Stimulated activated CD8-positive, alpha-beta memory T cell treated with anti-CD3 and anti-CD28 coated beads, Interleukin-7, amount 100 ng/mL, for 24 hours (primary cell): Measurements from ENCODE around the gene MYH3.

Experiments
- DNase-seq: peaks from one replicate; pipeline ENCODE4 v3.0.0-alpha.2; 2020; ENCODE audit warnings: low read depth

MYH3 gene

DNA sequence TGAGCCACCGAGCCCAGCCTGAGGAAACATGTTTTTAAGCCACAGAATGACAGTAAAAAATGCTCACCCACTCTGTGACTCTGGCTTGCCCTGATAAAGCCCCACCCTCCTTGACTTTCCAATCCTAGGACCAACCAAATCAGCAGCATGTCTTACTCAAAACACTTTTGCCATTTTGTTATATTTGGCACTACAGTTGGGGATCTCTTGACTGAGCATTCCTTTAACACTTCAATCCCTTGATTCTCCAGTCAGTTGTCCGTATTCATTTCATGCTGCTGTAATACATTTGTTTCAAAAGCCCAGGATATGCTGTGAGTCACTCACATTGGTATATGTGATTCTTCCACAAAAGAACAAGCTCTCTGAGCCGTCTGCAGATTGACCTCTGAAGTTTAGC is 8.2 kb downstream of the MYH3 start:
- no peak for DNase-seq

DNA sequence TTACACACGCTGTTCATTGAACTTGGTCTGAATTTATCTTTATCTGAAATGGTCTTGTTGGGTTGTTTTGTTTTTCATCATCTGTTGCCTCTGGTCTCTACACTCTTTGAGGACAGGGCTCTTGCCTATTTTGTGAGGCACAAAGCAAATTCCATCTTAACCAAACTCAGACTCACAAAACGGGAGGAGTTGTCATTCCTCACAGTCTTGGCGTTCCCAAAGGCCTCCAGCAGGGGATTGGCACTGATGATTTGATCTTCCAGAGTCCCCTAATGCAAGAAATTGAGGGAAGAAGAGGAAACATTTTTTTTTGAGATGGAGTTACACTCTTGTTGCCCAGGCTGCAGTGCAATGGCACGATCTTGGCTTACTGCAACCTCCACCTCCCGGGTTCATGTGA is 8.7 kb downstream of the MYH3 start:
- DNase-seq: no peak

DNA sequence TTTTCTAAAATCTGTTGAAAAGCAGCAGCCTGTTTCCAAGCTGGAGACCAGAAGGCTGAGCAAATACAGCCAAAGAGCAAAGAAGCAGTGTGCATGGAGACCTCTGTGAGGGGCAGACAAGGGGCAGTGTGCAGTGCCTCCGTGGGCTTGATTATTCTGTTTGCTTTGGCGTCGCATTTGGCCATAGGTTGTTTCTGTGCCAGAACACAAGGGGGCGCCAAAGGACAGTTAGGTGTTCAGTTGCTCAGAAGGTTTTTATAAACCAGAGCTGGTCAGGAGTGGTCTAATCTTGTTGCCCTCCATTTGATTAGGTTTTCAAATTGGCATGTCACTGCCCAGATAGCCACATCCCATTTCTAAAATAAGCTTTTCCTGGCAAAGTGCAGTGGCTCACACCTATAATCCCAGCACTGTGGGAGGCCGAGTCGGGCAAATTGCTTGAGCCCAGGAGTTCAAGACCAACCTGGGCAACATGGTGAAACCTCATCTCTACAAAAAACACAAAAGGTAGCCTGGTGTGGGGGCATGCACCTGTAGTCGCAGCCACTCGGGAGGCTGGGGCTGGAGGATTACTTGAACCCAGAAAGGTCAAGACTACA is 10.6 kb downstream of the MYH3 start:
- DNase-seq: peak; percentile 60

DNA sequence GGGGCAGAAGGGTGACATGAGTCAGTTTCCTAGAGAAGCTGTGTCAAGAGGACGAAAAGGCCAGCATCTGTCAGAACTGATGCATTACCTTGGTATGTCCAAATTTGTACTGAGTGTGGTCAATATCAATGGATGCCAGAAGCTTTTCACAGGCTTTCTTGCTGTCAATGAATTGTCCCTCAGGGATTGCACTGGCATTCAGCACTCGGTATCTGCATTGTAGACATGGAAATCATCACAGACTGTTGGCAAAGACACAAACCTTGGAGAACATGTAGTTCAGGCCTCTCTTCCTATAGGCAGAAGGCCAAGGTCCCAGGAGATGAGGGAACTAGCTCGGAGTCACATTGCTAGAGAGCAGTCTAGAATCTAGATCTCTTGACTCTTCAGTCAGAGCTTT is 16.6 kb downstream of the MYH3 start:
- DNase-seq: no peak

DNA sequence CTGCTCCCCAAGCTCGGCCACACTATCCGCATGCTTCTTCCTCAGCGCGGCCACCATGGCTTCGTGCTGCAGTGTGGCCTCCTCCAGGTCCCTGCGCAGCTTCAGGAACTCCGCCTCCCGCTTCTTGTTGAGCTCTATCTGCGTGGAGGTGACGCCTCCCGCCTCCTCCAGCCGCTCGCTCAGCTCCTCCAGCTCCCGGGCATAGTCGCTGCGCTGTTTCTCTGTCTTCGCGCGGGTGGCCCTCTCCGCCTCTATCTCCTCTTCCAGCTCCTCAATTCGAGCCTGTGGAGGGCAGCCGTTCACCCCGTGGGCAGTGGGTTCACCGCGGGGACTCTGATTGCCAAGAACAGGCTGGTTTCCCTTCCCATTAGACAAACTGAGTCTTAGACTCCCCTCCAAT is 19.0 kb downstream of the MYH3 start:
- DNase-seq: no peak

DNA sequence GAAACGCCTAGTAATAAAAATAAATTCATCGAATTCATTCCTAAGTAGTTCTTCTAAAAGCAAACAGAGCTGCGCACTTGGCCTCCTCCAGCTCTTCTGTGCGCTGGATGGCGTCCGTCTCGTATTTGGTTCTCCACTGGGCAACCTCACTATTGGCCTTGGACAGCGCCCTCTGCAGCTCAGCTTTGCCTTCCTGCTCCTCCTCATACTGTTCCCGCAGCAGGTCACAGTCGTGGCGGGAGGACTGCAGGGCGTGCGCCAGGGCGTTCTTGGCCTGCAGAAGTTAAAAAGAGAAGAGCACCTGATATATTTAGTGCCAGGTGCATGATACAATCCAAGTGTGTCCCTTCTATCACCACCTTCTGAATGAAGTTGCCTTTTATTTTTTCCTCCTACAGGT is 21.8 kb downstream of the MYH3 start:
- no peak for DNase-seq

DNA sequence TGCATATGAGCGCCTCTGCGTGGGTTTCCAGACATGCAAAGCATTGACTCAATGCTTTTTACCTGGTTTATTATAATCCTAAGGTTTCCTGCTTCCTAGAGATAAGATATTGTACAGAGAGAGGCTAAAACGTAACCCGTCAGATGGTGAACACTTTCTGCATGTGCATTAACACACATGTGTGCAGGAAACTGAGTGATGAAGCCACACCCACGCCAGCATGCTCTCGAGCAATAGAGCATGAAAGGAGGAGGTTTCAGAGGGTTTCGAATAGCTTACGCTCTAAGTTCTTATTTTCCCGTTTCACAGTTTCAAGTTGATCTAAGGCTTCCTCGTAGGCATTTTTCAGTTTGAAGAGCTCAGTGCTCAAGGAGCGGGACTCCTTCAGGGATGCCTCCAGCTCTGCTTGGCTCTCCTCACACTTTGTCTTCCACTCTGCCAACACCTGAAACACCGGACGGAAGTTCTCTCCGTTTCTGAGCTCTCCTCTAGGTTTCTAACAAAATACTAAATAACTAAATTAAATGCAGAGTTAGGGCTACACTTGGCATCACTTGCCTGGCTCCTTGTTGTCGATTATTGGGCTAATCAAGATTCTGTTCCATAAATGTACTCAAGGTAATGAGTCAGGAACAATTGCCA is 23.2 kb downstream of the MYH3 start:
- DNase-seq: no peak

DNA sequence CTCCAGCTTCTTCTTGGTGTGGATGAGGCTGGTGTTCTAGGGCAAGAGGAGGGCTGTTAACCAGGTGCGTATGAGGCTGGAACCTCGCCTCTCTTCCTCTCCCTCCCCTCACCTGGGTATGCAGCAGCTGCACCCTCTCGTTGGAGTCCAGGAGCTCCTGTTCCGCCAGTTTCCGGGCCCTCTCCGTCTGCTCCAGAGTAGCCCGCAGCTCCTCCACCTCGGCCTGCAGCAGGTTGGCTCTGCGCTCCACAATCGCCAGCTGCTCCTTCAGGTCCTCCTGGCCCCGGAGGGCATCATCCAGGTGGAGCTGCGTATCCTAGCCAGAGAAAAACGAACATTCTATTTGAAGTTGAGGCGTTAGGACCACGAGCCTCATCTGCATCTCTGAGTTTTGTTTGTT is 25.4 kb downstream of the MYH3 start:
- DNase-seq: no peak

DNA sequence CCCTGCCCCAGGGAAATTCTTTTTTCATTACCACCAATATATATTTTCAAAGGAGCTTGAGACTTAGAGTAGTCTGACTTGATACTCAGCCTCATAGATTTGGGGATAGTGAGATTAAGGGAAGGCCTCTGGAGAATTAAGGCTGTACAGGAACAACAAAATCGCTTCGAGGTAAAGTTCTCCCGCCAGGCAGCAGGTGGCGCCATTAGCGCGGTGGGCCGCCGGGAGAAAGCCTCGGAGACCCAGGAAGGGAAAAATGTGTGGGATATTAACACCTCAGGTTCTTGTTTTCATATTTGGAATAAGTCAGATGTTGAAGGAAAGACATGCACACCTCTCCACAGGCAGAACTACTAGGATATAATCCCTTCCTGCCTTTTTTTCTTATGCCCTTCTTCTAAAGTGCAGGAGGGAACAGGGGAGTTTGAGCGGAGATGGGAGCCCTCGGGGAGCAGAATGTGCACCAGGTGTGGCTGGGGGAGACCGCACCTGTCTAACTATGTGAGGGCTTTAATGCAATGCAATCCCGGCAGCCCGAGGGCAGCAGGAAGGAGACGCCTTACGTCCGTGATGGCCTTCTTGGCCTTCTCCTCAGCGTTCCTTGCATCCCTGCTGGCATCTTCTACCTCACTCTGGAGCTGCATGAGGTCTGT is 25.9 kb downstream of the MYH3 start:
- no peak for DNase-seq

DNA sequence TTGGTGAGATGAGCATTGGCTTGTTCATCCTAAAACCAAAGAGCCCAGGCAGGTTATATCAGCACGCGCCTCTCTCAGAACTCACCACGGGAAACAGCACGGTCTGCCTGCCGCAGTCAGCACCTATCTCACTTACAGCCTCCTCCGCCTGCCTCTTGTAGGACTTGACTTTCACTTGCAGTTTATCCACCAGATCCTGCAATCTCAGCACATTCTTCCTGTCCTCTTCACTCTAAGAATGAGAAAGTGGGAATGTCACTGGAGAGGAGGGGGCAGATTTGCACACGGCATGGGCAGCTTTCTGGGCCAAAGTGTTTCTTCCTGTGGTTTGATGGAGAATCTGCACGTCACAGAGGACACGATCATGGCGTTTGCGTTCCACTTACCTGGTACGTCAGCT is 27.4 kb downstream of the MYH3 start:
- no peak for DNase-seq

DNA sequence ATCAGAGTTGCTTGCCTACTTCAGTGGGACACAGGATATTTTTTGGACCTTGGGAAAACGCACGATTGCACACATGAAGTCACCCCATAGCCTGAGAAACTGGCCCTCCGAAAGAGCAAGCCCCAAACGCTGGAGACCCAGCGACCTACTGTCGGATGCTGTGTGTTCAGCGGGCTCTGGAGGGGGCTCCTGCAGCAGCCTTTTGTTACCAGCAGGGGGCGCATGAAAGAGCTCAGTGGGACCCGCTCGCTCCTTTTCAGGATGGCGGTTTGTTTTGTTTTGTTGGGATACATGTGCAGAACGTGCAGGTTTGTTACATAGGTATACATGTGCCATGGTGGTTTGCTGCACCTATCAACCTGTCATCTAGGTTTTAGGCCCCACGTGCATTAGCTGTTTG is 28.4 kb downstream of the MYH3 start:
- no peak for DNase-seq

DNA sequence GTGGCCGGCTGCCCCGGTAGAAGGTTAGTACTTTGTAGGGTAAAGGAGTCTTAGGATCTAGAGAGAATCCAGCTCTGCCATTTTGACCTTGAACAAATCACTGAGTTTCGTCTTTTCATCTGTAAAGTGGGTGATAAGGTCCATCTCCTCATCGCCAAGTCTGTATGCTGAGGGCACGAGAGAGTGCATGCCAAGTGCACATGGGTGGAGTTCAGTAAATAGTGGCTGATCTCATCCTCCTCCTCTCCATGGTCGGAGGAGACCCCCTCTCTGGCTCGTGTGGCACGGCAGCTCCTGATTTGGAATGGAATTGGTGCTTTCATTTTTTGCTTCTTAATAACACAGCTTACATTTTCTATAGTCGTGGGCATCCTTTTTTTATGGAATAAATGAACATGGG is 30.7 kb downstream of the MYH3 start:
- DNase-seq: no peak

DNA sequence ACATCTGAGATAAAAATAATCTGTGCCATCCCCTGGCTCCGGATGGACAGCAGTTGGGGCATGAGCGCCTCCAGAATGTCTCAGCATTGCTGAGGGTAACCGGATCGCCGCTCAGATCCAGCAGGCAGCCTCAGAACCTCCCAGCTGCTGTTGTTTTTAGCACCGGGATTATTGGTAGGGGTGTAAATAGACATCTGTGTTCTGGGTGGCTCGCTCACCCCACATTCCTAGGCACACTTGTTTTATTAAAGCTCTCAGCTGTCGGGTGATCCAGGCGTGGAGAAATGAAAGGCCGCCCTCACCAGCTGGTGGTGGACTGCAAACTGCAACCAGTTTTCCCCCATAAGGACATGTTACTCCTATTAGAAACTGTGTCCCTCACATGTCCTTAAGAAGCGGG is 32.1 kb downstream of the MYH3 start:
- DNase-seq: no peak

DNA sequence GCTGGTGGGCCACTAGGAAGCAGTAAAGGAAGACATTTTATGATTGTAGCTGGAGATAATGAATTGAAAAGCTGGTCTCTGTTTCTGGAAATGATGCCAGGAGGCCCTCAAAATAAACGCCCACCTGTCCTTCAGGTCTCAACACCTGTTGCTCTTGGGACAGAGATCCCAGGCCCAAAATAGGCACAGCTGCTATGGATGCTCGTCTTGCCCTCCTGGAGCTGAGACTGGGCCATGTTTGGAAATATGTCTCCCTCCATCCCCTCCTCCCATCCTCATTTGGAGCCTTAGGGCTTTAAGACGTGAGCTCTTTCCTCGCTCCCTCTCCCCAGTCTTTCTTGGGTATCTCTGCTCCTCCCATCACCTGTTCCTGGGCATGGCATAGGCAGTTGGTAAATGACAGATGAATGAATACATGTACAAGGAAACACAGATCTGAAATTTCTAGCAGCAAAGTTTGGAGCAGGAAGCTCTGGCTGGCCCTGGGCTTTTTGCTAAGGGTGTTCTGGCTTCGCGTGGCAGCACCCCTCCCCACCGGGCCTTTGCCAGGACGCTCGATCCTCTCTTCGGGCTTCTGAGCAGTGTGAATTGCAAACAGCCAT is 33.3 kb downstream of the MYH3 start:
- no peak for DNase-seq

DNA sequence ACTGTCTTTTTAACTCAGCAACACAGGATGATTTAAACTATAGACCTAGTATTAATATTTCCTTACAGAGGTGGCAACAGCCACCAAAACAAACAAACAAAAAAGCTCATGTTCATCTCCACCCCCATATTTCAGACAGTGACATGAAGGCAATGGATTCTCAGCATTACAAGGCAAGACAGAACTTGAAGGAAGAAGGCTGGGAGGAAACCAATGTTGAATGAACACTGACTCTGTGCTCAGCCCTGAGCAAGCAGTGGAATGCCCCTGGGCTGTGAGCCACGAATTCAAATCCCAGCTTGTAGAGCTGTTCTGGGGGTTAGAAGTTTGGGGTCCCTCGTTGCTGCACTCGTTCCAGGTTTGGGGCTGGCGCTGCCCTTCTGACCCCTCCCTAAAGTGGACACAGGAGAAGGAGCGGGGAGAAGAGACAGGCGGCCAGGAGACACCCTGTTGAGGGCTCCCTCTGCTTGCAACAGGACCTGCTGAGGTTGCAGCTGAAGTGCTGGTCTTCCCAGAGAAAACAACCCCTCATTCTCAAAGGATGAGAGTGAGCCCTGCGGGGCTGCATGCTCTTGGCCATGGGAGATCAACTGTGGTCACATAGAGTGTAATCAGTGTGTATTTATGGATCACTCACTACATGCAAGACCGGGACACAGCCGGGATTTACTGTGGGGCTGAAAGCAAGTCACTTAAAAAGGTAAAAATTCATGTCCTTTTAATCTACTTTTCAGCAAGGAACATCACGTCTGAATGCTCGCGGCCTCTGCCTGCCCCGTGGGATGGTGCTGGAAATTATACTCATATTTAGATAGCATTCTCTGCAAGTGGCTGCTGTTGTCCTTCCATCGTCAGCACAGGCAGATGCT is 34.3 kb downstream of the MYH3 start:
- no peak for DNase-seq

DNA sequence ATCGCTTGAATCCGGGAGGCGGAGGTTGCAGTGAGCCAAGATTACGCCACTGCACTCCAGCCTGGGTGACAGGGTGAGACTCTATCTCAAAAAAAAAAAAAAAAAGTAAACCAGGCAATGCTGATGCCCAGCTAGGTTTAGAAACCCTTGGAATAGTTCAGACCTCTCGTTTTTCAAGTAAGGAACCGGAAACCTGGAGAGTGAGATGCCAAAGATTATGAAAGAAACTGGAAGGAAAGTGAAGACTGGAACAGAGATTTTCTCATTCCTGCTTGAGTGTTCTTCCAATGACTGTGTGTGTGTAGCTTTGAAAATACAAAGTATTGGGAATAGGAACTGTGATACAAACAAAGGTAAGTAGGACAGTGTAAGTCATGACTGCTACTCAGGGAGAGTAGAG is 35.7 kb downstream of the MYH3 start:
- no peak for DNase-seq

DNA sequence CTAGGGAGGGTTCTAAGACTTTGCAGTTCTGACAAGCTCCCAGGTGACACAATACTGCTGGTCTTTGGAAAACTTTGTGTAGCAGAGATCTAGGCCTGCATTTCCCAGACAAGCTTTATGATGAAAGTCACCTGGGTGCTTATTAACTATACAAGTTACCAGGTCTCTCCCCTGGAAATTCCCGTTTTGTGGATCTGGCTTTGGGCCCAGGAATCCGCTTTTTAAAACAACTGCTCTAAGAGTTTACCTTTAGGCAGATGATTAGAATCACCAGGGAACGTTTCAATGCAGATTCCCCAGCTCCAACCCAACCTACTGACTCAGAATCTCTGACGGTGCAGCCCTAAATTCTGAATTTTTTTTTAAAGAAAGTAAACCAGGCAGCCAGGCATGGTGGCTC is 36.3 kb downstream of the MYH3 start:
- no peak for DNase-seq

DNA sequence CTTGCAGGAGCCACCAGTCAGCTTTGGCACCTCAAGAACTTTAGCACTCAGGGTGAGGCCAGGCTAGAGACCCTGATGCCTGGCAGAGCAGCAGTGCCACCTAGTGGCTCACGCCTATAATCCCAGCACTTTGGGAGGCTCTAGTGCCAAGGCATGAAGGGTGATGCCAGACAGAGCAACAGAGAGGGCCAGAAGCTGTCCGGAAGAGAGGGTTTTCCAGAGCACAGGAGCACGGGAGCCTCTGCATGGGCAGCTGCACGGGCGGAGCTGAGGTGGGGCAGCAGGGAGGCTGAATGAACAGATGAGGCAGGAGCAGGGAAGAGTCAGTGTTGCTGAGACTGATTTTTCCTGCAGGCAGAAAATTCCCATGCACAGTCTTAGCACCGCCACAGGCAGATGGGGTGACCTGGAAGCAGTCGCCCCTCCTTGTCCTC is 38.9 kb downstream of the MYH3 start:
- DNase-seq: peak; percentile 34

DNA sequence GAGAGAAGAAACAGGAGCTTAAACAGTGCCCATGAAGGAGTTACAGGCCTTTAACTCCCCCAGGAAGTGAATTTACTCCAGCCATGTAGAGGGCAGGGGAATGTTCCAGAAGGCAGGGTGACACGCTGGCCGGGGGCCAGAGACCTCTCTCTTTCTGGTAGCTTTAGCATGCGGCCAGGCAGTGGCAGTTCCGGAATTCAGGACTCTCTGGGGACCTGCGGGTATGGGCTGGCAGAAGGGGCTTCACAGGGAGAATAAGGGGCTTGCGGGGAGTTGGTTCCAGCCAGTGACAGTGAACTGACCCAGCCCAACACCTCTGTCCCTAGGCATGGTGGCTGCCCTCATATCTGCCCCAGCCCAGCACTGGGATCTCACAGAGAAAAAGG is 40.0 kb downstream of the MYH3 start:
- no peak for DNase-seq

DNA sequence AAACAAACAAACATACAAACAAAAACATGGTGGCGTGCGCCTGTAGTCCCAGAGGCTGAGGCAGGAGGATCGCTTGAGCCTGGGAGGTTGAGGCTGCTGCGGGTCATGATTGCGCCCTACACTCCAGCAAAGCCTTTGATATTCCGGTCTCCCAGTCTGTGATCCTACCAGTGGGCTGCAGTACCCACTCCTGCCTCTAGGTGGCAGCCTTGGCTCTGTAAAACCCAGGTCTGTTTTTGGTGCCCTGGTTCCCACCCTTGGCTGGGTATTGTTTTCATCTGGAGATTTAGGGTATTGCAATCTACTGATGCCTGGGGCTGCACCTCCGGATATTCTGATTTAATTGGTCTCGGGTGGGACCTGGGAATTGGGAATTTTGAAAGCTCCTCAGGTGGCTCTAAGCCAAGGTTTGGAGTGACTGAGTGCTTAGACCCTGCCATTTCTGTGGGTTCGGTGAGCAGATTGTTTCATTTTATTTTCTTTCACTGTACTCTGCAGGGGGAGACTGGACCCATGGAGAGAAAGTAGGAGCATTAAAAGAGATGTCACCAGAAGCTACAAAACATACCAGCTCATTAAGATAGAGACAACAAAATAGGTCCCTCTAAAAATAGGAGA is 40.5 kb downstream of the MYH3 start:
- peak; percentile 53 for DNase-seq

DNA sequence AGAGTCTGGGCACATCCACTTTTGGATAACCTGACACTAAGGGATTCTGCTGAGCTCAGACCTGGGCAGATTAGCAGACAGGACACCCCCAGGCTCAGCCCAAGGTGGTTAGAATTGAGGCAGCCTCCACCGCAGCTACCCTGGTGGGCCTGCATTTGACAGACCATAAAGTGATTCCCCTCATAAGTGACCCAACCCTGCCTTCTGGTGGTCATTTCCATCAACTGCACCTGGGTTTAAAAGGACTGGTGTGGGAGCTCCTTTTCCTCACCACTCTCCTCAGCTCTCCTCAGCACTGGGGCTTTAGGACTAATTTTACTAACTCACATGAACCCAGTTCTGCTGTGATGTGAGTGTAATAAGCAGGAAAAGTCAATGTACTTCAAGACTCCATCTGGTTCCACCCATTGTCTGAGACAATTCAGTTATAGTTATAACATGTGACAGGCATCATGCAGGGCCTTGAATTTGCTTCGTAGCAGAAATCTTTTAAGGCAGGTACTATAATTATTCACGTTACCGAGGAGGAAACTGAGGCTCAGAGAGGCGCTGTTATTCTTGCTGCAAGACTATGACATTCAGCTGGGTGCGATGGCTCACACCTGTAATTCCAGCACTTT is 42.5 kb downstream of the MYH3 start:
- no peak for DNase-seq
